Psoas muscle (tissue), 8 donors: ENCODE measurements around the gene PRSS33. TPM values are rescaled to one million over a fixed set of nuclear protein-coding genes. Genes with fewer than 3 reads are reported as not detected.

Experiments
- ATAC-seq, 4 donors: fragments of 200-7000 bp; cut with Tn5 transposase; one replicate each; pipeline ENCODE4 v1.9.1; 2020; ENCODE audit warnings: moderate library complexity in 3 of 4, mild to moderate bottlenecking in 2 of 4
- DNase-seq, 2 donors: peaks; one replicate each; pipeline ENCODE4 v3.0.0-alpha.2; 2020
- H3K27ac ChIP-seq: fragments of 200-600 bp; one replicate; pipeline ENCODE4 v1.8.0; 2022
- H3K27me3 ChIP-seq, 3 donors: fragments of 200-600 bp in 1 of 3; one replicate each; pipeline versions ENCODE4 v1.6.1 to v1.8.0; 2013 to 2022; ENCODE audit warnings: low read length in 2 of 3, mild to moderate bottlenecking in 2 of 3, moderate library complexity in 1 of 3; ENCODE audit not compliant: insufficient read depth in 3 of 3
- H3K36me3 ChIP-seq, 2 donors: fragments of 200-600 bp in 1 of 2; one replicate each; pipeline versions ENCODE4 v1.6.1 to v1.8.0; 2013 to 2022; ENCODE audit warnings: low read depth in 1 of 2, mild to moderate bottlenecking in 1 of 2, moderate library complexity in 1 of 2; ENCODE audit not compliant: insufficient read depth in 1 of 2
- H3K4me1 ChIP-seq: fragments of 200-600 bp; one replicate; pipeline ENCODE4 v1.8.0; 2022
- H3K4me3 ChIP-seq: fragments of 200-600 bp; one replicate; pipeline ENCODE4 v1.8.0; 2022; ENCODE audit warnings: mild to moderate bottlenecking
- H3K9me3 ChIP-seq: fragments of 200-600 bp; one replicate; pipeline ENCODE4 v1.8.0; 2022
- CTCF ChIP-seq: fragments of 200-600 bp; IDR thresholded peaks from one replicate; pipeline ENCODE4 v1.8.0; 2022; ENCODE audit warnings: antibody characterized with exemption
- WGBS, 3 donors: extraction: QIAGEN DNeasy Blood & Tissue Kit; methylation state at CpG; one replicate each; pipeline versions ENCODE4 v1.1.6 to v1.1.7; 2013; 5-methylcytosine and 5-hydroxymethylcytosine counted together
- intact Hi-C, 2 donors: fragments of 100-400 bp; cut with DNase I; formaldehyde crosslinking; loops; one replicate each; pipeline versions ENCODE4 v1.11.0 to v1.14.2; 2022
- polyA plus RNA-seq, 3 donors: library from polyadenylated mRNA; stranded (reverse); fragments of 200-250 nt; gene quantifications; one replicate each; pipeline ENCODE4 v1.2.3, GENCODE V29; 2013
- total RNA-seq, 4 donors: library from RNA; stranded (reverse); fragmentation: NEBNext Ultra II Directional in 2 of 4; extraction: Animal tissue kit (Norgen Biotek cat#: 25700) in 2 of 4; gene quantifications; one replicate each; pipeline versions ENCODE4 v1.2.1 to v1.2.4, GENCODE V29; 2021 to 2023
- donor health status: healthy with polysubstance abuse.
- donor health status: DM: no; HTN: no; CAD: no; lungs with moderate emphysema.
- donor health status: Bipolar disorder and iron deficiency.
- donor health status: healthy.
- donor health status: DM: yes; HTN: yes; CAD: no.
- donor health status: DM: no; HTN: no; CAD: no.
- donor health status: DM: no; HTN: no; CAD: no.
- donor health status: DM: yes; HTN: yes; CAD: no.

Gene PRSS33
- total and polyA plus RNA-seq, 7 donors: not detected

- Histone ChIP-seq H3K4me3 (no peak overlapping the region), H3K9me3 (no peaks in the 10 kb centered on the region), H3K27me3 (no peaks in the 10 kb centered on the region), H3K36me3 (peaks cover 0 to 6% of the 10 kb centered on the region in 2 donors), H3K4me1 (peaks cover 12% of the 10 kb centered on the region), H3K27ac (no peak overlapping the region)
- intact Hi-C loops: no loop called here
- WGBS, 3 donors: 95 to 99% (median 96%) methylated on average over 5 of the region's 5 CpGs
- DNase-seq: no peak
- ATAC-seq: no peak
- no peak for TF ChIP-seq CTCF
Measured at GRCh38 chr16:2749476-2749875, 37.9 kb downstream of the PRSS33 start.

GRCh38 chr16:2748757-2749455, 38.5 kb downstream of the PRSS33 start:
- H3K9me3 ChIP-seq: no peaks in the 10 kb centered on the region

DNA sequence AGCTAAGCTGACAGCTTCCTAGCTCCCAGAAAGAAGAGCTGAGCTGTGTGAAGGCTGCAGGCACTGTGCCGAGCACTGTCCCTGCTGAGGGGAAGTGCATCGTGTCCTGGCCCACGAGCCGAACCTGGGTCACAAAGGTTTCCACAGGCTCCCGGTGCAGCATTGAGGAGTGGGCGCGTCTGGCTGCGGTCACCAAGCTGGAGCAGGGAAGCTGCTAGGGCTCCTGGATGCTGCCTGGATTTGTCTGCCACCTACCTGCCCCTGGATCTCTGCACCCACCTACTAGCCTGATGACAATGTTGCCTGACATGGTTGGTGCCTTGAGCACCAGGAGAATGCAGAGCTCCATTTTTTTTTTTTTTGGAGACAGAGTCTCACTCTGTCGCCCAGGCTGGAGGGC, 41.4 kb downstream of the PRSS33 start:
- intact Hi-C loops: no loop called here
- ATAC-seq (no peak), DNase-seq (no peak)
- no peaks in the 10 kb centered on the region for H3K9me3 ChIP-seq
- H3K27ac ChIP-seq: no peak overlapping the region
- H3K4me3 ChIP-seq: no peak overlapping the region
- WGBS, 3 donors: 80 to 88% (median 86%) methylated on average over 9 of the region's 9 CpGs
- H3K4me1 ChIP-seq: no peaks in the 10 kb centered on the region
- H3K36me3 ChIP-seq: peaks cover 0 to 6% of the 10 kb centered on the region in 2 donors
- no peaks in the 10 kb centered on the region for H3K27me3 ChIP-seq
- no peak for TF ChIP-seq CTCF

More at GRCh38 chr16:2748757-2749455, 38.5 kb downstream of the PRSS33 start:
- H3K36me3 ChIP-seq: peaks cover 0 to 6% of the 10 kb centered on the region in 2 donors
- H3K27ac ChIP-seq: no peak overlapping the region
- peaks cover 8% of the 10 kb centered on the region for H3K4me1 ChIP-seq
- no peak for ATAC-seq
- 59 to 71% (median 69%) methylated on average over 7 of the region's 7 CpGs for WGBS, 3 donors
- H3K4me3 ChIP-seq: no peak overlapping the region
- TF ChIP-seq CTCF: no peak
- intact Hi-C loops: no loop called here
- no peaks in the 10 kb centered on the region for H3K27me3 ChIP-seq
- no peak for DNase-seq

DNA sequence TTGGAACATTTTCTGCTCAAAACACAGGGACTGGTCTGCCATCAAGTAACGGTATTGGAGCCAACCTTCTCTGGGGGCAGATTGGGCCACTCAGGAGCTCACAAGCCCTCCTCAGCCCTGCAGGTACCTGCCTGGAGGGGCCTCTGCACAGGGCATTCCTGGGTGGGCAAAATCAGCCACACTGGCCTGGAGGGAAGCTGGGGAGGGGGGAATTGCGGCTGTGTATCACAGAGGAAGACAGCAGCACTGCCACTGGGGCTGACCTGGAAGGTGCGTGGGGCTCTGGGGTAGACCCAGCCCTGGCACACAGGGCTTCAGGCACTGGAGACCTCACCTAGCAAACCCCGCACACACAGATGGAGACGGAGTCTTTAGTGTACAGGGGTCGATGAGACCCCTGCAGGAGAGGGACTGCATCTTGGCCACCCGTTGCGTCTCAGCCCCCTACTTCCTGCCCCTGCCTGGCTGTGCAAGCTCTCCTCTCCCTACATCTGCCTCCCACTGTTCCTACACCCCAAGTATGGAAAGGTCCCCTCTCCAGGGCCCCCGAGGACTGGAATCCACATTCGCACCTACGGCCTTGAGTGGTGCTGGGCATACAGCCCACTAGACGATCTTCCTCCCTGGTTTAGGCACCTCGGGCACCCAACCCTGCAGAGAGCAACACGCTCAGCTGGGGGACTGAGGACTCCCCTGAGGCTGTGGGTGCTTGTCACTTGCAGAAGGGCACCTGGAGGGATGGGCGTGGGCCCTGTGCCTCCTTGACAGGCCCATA, 42.1 kb downstream of the PRSS33 start:
- DNase-seq: no peak
- 67 to 74% (median 74%) methylated on average over 15 of the region's 15 CpGs for WGBS, 3 donors
- peaks cover 0 to 6% of the 10 kb centered on the region in 2 donors for H3K36me3 ChIP-seq
- no peak for TF ChIP-seq CTCF
- H3K4me1 ChIP-seq: no peaks in the 10 kb centered on the region
- intact Hi-C loops: no loop called here
- ATAC-seq: no peak
- no peaks in the 10 kb centered on the region for H3K27me3 ChIP-seq
- H3K4me3 ChIP-seq: no peak overlapping the region
- no peak overlapping the region for H3K27ac ChIP-seq
- no peaks in the 10 kb centered on the region for H3K9me3 ChIP-seq
